Measurements from ENCODE around the gene XYLT2. TPM values are rescaled to one million over a fixed set of nuclear protein-coding genes. Genes with fewer than 3 reads are reported as not detected.

XYLT2 gene
- total RNA-seq, 1 donor from 2014 or later = 11.0 TPM

DNA sequence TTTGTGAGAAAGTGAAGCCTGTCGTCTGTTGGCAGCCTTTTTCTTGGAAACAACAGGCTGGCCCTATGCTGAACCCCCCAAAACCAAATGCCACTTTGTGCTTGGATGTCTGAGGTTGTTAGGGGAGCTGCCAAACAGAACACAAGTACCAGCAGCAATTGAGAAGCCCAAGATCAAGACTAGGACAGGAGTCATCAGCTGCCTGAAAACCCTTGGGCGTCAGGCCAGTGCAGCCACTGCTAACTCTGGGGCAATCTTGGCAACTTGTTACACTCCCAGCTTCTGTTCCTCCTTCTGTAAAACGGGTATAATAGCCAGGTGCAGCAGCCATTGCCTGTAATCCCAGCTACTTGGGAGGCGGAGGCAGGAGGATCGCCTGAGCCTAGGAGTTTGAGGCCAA is 60.7 kb downstream of the XYLT2 start:
- Mint-ChIP-seq H3K9me3 (ENCODE audit: unreplicated experiment) (peaks cover 2% of the 10 kb centered on the region), H3K4me1 (ENCODE audit: low read depth, unreplicated experiment) (no peaks in the 10 kb centered on the region), H3K27ac (ENCODE audit: unreplicated experiment) (no peak overlapping the region), H3K27me3 (ENCODE audit: unreplicated experiment) (peaks cover 2% of the 10 kb centered on the region), H3K4me3 (ENCODE audit: unreplicated experiment) (no peak overlapping the region), H3K36me3 (ENCODE audit: unreplicated experiment) (no peaks in the 10 kb centered on the region)
- TF ChIP-seq, protein P1, sequence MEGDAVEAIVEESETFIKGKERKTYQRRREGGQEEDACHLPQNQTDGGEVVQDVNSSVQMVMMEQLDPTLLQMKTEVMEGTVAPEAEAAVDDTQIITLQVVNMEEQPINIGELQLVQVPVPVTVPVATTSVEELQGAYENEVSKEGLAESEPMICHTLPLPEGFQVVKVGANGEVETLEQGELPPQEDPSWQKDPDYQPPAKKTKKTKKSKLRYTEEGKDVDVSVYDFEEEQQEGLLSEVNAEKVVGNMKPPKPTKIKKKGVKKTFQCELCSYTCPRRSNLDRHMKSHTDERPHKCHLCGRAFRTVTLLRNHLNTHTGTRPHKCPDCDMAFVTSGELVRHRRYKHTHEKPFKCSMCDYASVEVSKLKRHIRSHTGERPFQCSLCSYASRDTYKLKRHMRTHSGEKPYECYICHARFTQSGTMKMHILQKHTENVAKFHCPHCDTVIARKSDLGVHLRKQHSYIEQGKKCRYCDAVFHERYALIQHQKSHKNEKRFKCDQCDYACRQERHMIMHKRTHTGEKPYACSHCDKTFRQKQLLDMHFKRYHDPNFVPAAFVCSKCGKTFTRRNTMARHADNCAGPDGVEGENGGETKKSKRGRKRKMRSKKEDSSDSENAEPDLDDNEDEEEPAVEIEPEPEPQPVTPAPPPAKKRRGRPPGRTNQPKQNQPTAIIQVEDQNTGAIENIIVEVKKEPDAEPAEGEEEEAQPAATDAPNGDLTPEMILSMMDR (IDR thresholded peaks at IDR 0.05; ENCODE audit: partially characterized antibody, unreplicated experiment) = no peak
- no peak for DNase-seq

DNA sequence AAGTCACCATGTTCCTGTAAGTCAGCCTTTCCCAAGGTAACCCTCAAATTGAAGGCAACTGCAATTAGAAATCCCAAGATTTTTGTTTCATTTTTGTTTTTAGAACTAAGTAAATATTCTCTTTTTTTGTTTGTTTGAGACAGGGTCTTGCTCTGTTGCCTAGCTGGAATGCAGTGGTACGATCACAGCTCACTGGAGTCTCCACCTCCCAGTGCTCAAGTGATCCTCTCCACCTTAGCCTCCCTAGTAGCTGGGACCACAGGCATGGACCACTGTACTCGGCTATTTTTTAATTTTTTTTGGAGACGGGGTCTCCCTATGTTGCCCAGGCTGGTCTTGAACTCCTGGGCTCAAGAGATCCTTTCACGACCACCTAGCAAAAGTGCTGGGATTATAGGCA is 62.0 kb downstream of the XYLT2 start:
- H3K27me3 Mint-ChIP-seq (ENCODE audit: unreplicated experiment) = peaks cover 5% of the 10 kb centered on the region
- H3K27ac Mint-ChIP-seq (ENCODE audit: unreplicated experiment) = no peak overlapping the region
- no peaks in the 10 kb centered on the region for H3K9me3 Mint-ChIP-seq (ENCODE audit: unreplicated experiment)
- no peaks in the 10 kb centered on the region for H3K4me1 Mint-ChIP-seq (ENCODE audit: low read depth, unreplicated experiment)
- TF ChIP-seq, protein P1 (IDR thresholded peaks at IDR 0.05; ENCODE audit: partially characterized antibody, unreplicated experiment) = no peak
- no peak overlapping the region for H3K4me3 Mint-ChIP-seq (ENCODE audit: unreplicated experiment)
- H3K36me3 Mint-ChIP-seq (ENCODE audit: unreplicated experiment) = no peaks in the 10 kb centered on the region
- no peak for DNase-seq

Other genes with a start within 250 kb of the XYLT2 start
- gene SAMD14, start 216.0 kb upstream of the XYLT2 start, total RNA-seq (ENCODE audit: unreplicated experiment) = 95.0 TPM
- gene PPP1R9B, start 195.4 kb upstream of the XYLT2 start, total RNA-seq (ENCODE audit: unreplicated experiment) = 74.0 TPM
- 1.3 TPM for gene SGCA, start 180.1 kb upstream of the XYLT2 start, total RNA-seq (ENCODE audit: unreplicated experiment)
- gene COL1A1, start 144.5 kb upstream of the XYLT2 start, total RNA-seq (ENCODE audit: unreplicated experiment) = 10.1 TPM
- not detected for gene TMEM92, start 71.7 kb upstream of the XYLT2 start, total RNA-seq (ENCODE audit: unreplicated experiment)
- 77.2 TPM for gene MRPL27, start 27.1 kb downstream of the XYLT2 start, total RNA-seq (ENCODE audit: unreplicated experiment)
- 4.7 TPM for gene EME1, start 27.1 kb downstream of the XYLT2 start, total RNA-seq (ENCODE audit: unreplicated experiment)
- gene LRRC59, start 51.4 kb downstream of the XYLT2 start, total RNA-seq (ENCODE audit: unreplicated experiment) = 73.9 TPM
- gene ACSF2, start 80.1 kb downstream of the XYLT2 start, total RNA-seq (ENCODE audit: unreplicated experiment) = 52.2 TPM
- not detected for gene CHAD, start 122.8 kb downstream of the XYLT2 start, total RNA-seq (ENCODE audit: unreplicated experiment)
- gene RSAD1, start 132.7 kb downstream of the XYLT2 start, total RNA-seq (ENCODE audit: unreplicated experiment) = 22.0 TPM
- 2.5 TPM for gene MYCBPAP, start 162.3 kb downstream of the XYLT2 start, total RNA-seq (ENCODE audit: unreplicated experiment)
- 0.12 TPM for gene EPN3, start 186.6 kb downstream of the XYLT2 start, total RNA-seq (ENCODE audit: unreplicated experiment)
- gene SPATA20, start 201.0 kb downstream of the XYLT2 start, total RNA-seq (ENCODE audit: unreplicated experiment) = 14.0 TPM
- 2.2 TPM for gene CACNA1G, start 214.6 kb downstream of the XYLT2 start, total RNA-seq (ENCODE audit: unreplicated experiment)

Data from glutamatergic neuron (in vitro differentiated cells).